K562 (cell line): Measurements from ENCODE around the gene EPHB4. TPM values are rescaled to one million over a fixed set of nuclear protein-coding genes. Genes with fewer than 3 reads are reported as not detected.
A peak's percentile ranks its signal among the peaks of the same experiment; 100 is the strongest.

Source experiments
- COPS2 ChIP-seq: fragments of 450-650 bp; conservative IDR thresholded peaks from 2 replicates; pipeline ENCODE4 v1.6.1; 2016; ENCODE audit warnings: mild to moderate bottlenecking, moderate library complexity
- ETV5 ChIP-seq: sonication (generic); formaldehyde crosslinking; IDR thresholded peaks from 2 replicates; pipeline ENCODE4 v1.4.0; 2020; ENCODE audit warnings: low read depth, mild to moderate bottlenecking, missing genetic modification reagents
- HCFC1 ChIP-seq: IDR thresholded peaks from 2 replicates; pipeline ENCODE4 v1.6.1; 2012; ENCODE audit warnings: low read depth, low read length, improper control_type of control experiment
- HNRNPH1 ChIP-seq: fragments of 200-400 bp; formaldehyde crosslinking; optimal IDR thresholded peaks from 2 replicates; pipeline ENCODE3; 2017; ENCODE audit warnings: low read depth, mild to moderate bottlenecking, low read length, moderate library complexity
- JUNB ChIP-seq: fragments of 450-650 bp; formaldehyde crosslinking; conservative IDR thresholded peaks from 2 replicates; pipeline ENCODE4 v1.4.0; 2020; ENCODE audit warnings: mild to moderate bottlenecking
- LEF1 ChIP-seq: fragments of 450-650 bp; IDR thresholded peaks from 2 replicates; pipeline ENCODE4 v1.6.1; 2016; ENCODE audit warnings: mild to moderate bottlenecking
- MCM2 ChIP-seq: fragments of 450-650 bp; IDR thresholded peaks from 2 replicates; pipeline ENCODE4 v1.6.1; 2017; ENCODE audit warnings: low read depth, mild to moderate bottlenecking
- NCOR1 ChIP-seq: fragments of 450-650 bp; IDR thresholded peaks from 2 replicates; pipeline ENCODE4 v1.6.1; 2016; ENCODE audit warnings: mild to moderate bottlenecking, moderate library complexity
- PRMT5 ChIP-seq: sonication (generic); formaldehyde crosslinking; IDR thresholded peaks from 2 replicates; pipeline ENCODE4 v1.5.0; 2020; ENCODE audit warnings: missing genetic modification reagents
- PRPF4 ChIP-seq: fragments of 200-400 bp; formaldehyde crosslinking; IDR thresholded peaks from one replicate; pipeline ENCODE4 v1.6.1; 2017; ENCODE audit warnings: low read length, low read depth, mild to moderate bottlenecking; ENCODE audit not compliant: insufficient read depth, poor library complexity, severe bottlenecking
- SIRT6 ChIP-seq: IDR thresholded peaks from one replicate; pipeline ENCODE4 v1.6.1; 2012; ENCODE audit warnings: low read depth, mild to moderate bottlenecking, control low read depth, inconsistent platforms, low read length, moderate library complexity
- SMAD2 ChIP-seq: fragments of 150-350 bp; IDR thresholded peaks from 2 replicates; pipeline ENCODE4 v1.6.1; 2014; ENCODE audit warnings: low read depth, mild to moderate bottlenecking, low read length
- SMAD3 ChIP-seq: fragments of 450-650 bp; formaldehyde crosslinking; conservative IDR thresholded peaks from 2 replicates; pipeline ENCODE4 v1.4.0; 2020; ENCODE audit warnings: mild to moderate bottlenecking
- SMARCC2 ChIP-seq: fragments of 450-650 bp; IDR thresholded peaks from 2 replicates; pipeline ENCODE4 v1.6.1; 2017; ENCODE audit warnings: antibody characterized with exemption, moderate library complexity, mild to moderate bottlenecking, low read depth
- SREBF1 ChIP-seq: fragments of 150-350 bp; IDR thresholded peaks from 2 replicates; pipeline ENCODE4 v1.6.1; 2014; ENCODE audit warnings: antibody characterized with exemption, low read depth, low read length, borderline replicate concordance
- SRSF7 ChIP-seq: fragments of 200-400 bp; formaldehyde crosslinking; optimal IDR thresholded peaks from 2 replicates; pipeline ENCODE3; 2017; ENCODE audit warnings: mild to moderate bottlenecking, low read depth, low read length
- TRIM28 ChIP-seq: fragments of 450-650 bp; IDR thresholded peaks from 2 replicates; pipeline ENCODE4 v1.6.1; 2017
- XRCC5 ChIP-seq: fragments of 200-400 bp; formaldehyde crosslinking; IDR thresholded peaks from 2 replicates; pipeline ENCODE4 v1.6.1; 2017; ENCODE audit warnings: low read depth, mild to moderate bottlenecking, low read length
- ZFP36 ChIP-seq: fragments of 150-350 bp; IDR thresholded peaks from 2 replicates; pipeline ENCODE4 v1.6.1; 2018; ENCODE audit warnings: low read length, low read depth; ENCODE audit not compliant: partially characterized antibody
- ZNF224 ChIP-seq: sonication (generic); formaldehyde crosslinking; IDR thresholded peaks from 2 replicates; pipeline ENCODE4 v1.8.0; 2022; ENCODE audit warnings: mild to moderate bottlenecking, missing genetic modification reagents
- ZNF324 ChIP-seq: fragments of 250-450 bp; sonication (Bioruptor Pico); IDR thresholded peaks from 2 replicates; pipeline ENCODE4 v1.4.0; 2020; ENCODE audit warnings: mild to moderate bottlenecking
- polyA plus RNA-seq, 8 experiments: library from polyadenylated mRNA; depleted of rRNA in 4 of 8; stranded (reverse) in 5 of 8; unstranded in 3 of 8; fragments of >200 nt; fragmentation: Nextera tagmentation in 2 of 8; fragmentation: Illumina TruSeq in 1 of 8; extraction: Ambion mirVana in 2 of 8; extraction: Trizol in 1 of 8; gene quantifications; 2 replicates each; pipeline versions ENCODE4 v1.2.1 to v1.2.3, GENCODE V29; 2011 to 2014; ENCODE audit warnings: inconsistent platforms in 1 of 8, missing spikeins in 1 of 8
- total RNA-seq, 7 experiments: library from RNA; depleted of rRNA in 6 of 7; stranded (reverse); fragments of >200 nt in 6 of 7; fragmentation: Illumina TruSeq in 2 of 7; extraction: Trizol in 2 of 7; gene quantifications; 2 replicates each; pipeline versions ENCODE4 v1.2.1 to v1.2.3, GENCODE V29; 2011 to 2021; ENCODE audit warnings: low replicate concordance in 1 of 7
- TF ChIP-seq, protein P1 (sequence below): fragments of 200-800 bp; sonication (Bioruptor generic); IDR thresholded peaks from 2 replicates; pipeline ENCODE4 v1.6.1; 2017; ENCODE audit warnings: missing genetic modification characterization, missing compliant biosample characterization
- TF ChIP-seq, protein P2 (sequence below): fragments of 150-350 bp; IDR thresholded peaks from 2 replicates; pipeline ENCODE4 v1.6.1; 2014; ENCODE audit warnings: low read depth, mild to moderate bottlenecking, low read length, borderline replicate concordance
- TF ChIP-seq, protein P3 (sequence below): fragments of 450-650 bp; IDR thresholded peaks from 2 replicates; pipeline ENCODE4 v1.6.1; 2014; ENCODE audit warnings: low read depth, mild to moderate bottlenecking, moderate library complexity, borderline replicate concordance

EPHB4 gene
- total and polyA plus RNA-seq, 9 of the 15 experiments (the other 6 are each of a cell fraction or from before 2014, with no cell fraction given), result 1.2 to 82.1 (median 37.9) TPM

DNA sequence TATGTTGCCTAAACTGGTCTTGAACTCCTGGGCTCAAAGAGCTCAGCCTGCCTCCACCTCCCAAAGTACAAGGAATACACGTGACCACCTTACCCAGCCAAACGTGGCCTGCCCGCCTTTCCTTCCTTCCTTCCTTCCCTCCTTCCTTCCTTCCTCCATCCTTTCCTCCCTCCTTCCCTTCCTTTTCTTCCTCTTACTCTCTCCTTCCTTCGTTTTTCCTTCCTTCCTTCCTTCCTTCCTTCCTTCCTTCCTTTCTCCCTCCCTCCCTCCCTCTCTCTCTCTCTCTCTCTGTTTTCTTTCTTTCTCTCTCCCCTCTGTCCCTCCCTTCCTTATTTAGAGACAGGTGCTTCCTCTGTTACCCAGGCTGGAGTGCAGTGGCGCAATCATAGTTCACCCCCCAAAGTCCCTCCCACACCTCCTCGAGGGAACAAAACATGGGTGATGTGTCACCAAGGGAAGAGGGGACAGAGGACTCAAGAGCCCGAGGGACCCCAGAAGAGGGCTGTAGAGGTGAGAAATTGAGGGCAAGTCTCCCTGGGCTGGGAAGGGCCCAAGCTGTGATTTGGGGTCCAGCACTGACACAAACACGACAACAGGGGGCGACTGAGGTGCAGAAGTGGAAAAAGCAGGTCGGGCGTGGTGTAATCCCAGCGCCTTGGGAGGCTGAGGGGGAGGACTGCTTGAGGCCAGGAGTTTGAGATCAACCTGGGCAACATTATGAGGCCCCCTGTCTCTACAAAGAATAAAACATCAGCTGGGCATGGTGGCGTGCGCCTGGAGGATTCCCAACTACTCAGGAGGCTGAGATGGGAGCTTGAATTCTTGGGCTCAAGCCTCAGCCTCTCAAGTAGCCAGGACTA, 28.1 kb downstream of the EPHB4 start (continued):
- no peak for TF ChIP-seq SMARCC2
- TF ChIP-seq SMAD2, result no peak
- no peak for TF ChIP-seq JUNB
- TF ChIP-seq LEF1, result no peak
- no peak for TF ChIP-seq TRIM28
- no peak for TF ChIP-seq SREBF1
- no peak for TF ChIP-seq SMAD3 (CRISPR knock-in tag)
- TF ChIP-seq XRCC5, result peak; percentile 81
- no peak for TF ChIP-seq SIRT6
- TF ChIP-seq PRMT5 (CRISPR knock-in tag), result no peak
- TF ChIP-seq, protein P1, sequence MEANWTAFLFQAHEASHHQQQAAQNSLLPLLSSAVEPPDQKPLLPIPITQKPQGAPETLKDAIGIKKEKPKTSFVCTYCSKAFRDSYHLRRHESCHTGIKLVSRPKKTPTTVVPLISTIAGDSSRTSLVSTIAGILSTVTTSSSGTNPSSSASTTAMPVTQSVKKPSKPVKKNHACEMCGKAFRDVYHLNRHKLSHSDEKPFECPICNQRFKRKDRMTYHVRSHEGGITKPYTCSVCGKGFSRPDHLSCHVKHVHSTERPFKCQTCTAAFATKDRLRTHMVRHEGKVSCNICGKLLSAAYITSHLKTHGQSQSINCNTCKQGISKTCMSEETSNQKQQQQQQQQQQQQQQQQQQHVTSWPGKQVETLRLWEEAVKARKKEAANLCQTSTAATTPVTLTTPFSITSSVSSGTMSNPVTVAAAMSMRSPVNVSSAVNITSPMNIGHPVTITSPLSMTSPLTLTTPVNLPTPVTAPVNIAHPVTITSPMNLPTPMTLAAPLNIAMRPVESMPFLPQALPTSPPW, result peak; percentile 44; the same call in 1 of the 2 replicates
- TF ChIP-seq ZNF324 (CRISPR knock-in tag), result no peak
- peak; percentile 20 for TF ChIP-seq ZFP36
- TF ChIP-seq HNRNPH1, result no peak
- TF ChIP-seq, protein P2, sequence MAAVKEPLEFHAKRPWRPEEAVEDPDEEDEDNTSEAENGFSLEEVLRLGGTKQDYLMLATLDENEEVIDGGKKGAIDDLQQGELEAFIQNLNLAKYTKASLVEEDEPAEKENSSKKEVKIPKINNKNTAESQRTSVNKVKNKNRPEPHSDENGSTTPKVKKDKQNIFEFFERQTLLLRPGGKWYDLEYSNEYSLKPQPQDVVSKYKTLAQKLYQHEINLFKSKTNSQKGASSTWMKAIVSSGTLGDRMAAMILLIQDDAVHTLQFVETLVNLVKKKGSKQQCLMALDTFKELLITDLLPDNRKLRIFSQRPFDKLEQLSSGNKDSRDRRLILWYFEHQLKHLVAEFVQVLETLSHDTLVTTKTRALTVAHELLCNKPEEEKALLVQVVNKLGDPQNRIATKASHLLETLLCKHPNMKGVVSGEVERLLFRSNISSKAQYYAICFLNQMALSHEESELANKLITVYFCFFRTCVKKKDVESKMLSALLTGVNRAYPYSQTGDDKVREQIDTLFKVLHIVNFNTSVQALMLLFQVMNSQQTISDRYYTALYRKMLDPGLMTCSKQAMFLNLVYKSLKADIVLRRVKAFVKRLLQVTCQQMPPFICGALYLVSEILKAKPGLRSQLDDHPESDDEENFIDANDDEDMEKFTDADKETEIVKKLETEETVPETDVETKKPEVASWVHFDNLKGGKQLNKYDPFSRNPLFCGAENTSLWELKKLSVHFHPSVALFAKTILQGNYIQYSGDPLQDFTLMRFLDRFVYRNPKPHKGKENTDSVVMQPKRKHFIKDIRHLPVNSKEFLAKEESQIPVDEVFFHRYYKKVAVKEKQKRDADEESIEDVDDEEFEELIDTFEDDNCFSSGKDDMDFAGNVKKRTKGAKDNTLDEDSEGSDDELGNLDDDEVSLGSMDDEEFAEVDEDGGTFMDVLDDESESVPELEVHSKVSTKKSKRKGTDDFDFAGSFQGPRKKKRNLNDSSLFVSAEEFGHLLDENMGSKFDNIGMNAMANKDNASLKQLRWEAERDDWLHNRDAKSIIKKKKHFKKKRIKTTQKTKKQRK, result no peak
- no peak for TF ChIP-seq SRSF7
- TF ChIP-seq MCM2, result no peak
- no peak for TF ChIP-seq ZNF224 (CRISPR knock-in tag)
- no peak for TF ChIP-seq COPS2
- no peak for TF ChIP-seq NCOR1
- TF ChIP-seq, protein P3, sequence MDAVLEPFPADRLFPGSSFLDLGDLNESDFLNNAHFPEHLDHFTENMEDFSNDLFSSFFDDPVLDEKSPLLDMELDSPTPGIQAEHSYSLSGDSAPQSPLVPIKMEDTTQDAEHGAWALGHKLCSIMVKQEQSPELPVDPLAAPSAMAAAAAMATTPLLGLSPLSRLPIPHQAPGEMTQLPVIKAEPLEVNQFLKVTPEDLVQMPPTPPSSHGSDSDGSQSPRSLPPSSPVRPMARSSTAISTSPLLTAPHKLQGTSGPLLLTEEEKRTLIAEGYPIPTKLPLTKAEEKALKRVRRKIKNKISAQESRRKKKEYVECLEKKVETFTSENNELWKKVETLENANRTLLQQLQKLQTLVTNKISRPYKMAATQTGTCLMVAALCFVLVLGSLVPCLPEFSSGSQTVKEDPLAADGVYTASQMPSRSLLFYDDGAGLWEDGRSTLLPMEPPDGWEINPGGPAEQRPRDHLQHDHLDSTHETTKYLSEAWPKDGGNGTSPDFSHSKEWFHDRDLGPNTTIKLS, result no peak
- TF ChIP-seq HCFC1, result no peak
- 0 out of 2 replicates have a peak, but pooled peaks have one; percentile 45 for TF ChIP-seq ETV5 (CRISPR knock-in tag)
- TF ChIP-seq PRPF4, result no peak
